T-helper 22 cell (primary cell): ENCODE data around the gene CABP7.

Experiments
- DNase-seq: peaks from one replicate; pipeline ENCODE4 v3.0.0-alpha.2; 2020; ENCODE audit warnings: low read depth

CABP7 gene

DNA sequence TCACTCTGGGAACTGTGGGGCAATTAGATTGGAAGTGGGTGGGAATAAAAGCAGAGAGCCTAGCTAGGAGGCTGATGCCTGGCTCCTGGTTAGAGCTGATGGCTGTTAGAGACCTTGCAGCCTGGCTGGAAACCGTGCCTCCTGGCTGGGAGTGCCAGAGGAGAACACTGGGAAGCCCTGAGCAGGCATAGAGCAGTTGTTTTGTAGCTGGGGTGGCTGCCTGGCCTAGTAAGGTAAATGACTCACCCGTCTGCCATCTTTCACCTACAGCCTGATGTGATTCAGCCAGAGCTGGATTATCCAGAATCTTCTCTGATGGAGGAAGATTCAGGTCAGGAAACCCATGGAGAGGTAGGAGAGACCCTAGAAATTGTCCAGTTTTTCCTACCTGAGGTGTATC is 53.4 kb downstream of the CABP7 start:
- DNase-seq = no peak

DNA sequence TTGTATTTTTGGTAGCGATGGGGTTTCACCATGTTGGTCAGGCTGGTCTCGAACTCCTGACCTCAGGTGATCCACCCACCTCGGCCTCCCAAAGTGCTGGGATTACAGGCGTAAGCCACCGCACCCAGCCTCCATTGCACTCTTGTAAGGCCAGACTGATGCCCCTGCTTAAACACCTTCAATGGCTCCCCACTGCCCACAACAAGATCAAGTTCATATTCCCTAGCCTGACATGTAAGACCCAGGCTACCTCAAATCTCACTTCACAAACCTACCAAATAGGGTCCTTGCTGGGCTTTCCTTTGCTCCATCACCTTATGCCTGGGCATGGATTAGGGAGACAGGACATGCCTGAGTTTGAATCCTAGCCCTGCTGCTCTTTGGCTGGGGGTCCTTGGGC is 60.4 kb downstream of the CABP7 start:
- DNase-seq = no peak

DNA sequence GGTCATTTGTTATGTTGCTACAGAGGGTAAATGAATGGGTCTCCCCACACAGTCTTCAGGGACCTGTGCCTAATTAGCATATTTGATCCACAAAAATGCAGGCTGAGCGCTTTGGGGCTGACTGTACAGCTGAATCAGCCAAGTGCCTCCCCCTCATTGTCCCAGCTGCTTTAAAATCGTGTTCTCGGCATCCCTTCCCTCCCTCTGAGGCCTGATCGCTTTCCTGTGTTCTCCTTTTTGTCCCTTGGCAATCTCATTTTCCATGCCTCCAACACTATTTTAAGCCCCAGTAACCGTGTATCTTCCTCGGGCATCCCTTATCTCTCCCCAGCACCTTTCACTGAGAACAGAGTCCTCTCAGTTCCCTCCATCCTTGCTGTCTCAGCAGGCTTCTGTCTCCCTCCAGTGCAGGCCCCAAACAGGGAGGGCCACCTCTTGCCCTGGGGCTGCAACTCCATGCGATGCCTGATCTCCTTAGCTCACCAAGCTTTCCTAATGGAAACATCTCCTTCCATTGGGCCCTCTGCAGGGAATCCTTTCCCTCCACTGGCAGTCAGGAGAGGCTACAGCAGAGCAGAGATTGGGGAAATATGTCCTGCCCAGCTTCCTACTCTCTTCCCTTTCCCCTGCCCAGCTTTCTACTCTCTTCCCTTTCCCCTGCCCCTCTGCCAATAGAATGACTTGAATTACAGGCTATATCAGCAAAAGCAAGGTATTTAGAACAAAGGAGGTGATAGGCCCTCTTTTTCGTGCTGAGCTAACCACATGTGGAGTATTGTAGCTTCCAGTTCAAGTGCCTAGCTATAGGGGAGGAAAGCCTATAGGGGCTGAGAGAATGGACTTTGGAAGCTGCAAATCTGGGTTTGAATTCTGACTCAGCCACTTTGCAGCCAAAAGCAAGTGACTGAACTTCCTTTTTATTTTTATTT is 61.2 kb downstream of the CABP7 start:
- no peak for DNase-seq
